ENCODE data around the gene ENTPD7.

The ENTPD7 gene

DNA sequence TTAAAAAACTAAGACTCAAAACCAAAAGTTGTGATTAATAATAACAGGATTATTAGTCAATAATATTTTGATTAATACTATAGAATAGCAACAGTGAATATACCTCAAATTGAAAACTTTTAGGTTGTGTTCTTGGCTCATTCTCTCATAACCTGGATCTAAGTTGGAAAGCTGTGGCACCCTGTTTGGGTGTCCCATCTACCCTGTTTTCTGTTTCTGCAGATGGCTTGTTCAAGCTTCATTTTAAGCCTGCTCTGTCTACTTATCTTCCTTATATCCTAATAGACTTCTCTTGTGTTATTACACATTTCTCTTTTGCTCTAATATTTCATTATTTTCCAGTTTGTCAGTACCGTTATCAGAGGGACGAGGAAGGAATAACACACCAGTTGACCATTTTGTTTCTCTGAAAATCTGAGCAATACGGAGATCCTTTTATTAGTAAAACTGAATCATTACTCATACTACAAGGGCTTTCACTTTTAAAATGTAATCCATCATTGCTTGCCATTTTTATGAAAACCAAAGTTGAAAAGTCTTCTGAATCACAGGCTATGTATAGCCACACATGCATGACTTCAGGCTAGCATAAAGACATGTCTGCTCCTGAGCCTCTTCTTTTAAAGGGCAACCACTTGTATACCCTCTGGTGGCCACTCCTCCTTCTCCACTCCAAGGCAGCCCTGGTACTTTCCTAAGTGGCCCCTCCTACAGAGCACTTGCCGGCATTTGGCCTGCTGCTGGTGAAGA, 50.3 kb downstream of the ENTPD7 start:
- DNase-seq (ENCODE audit: low read depth) = peak; percentile 38
- TF ChIP-seq CTCF (conservative IDR thresholded peaks at IDR 0.05; ENCODE audit: low read length) = no peak
- no peak overlapping the region for H3K4me3 ChIP-seq (ENCODE audit: low read length)

- peak; percentile 79 for DNase-seq (ENCODE audit: low read depth)
- peak; percentile 80 for TF ChIP-seq CTCF (conservative IDR thresholded peaks at IDR 0.05; ENCODE audit: low read length)
Measured at GRCh38 chr10:99711129-99711719, 51.9 kb downstream of the ENTPD7 start.

DNA sequence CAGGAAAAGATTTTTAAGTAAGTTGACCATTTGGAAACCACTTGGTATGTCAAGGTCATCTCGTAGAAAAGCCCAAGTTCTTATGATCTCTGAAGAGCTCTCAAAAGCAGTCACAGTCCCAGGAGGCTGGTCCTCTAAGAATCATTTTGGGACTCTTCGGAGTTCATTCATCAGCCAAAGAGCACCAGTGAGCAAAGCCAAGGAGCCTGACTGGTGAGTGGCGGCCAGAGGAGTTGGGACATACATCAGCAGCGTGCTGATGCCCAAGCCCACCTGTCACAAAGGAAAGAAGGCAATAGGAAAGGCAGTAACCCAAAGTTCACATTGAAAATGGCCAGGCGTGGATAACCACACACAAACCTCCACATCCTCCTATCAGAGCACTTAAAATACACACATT, 55.1 kb downstream of the ENTPD7 start:
- no peak for TF ChIP-seq CTCF (conservative IDR thresholded peaks at IDR 0.05; ENCODE audit: low read length)
- DNase-seq (ENCODE audit: low read depth) = no peak
- no peak overlapping the region for H3K4me3 ChIP-seq (ENCODE audit: low read length)

More at GRCh38 chr10:99711129-99711719, 51.9 kb downstream of the ENTPD7 start:
- no peak overlapping the region for H3K4me3 ChIP-seq (ENCODE audit: low read length)

DNA sequence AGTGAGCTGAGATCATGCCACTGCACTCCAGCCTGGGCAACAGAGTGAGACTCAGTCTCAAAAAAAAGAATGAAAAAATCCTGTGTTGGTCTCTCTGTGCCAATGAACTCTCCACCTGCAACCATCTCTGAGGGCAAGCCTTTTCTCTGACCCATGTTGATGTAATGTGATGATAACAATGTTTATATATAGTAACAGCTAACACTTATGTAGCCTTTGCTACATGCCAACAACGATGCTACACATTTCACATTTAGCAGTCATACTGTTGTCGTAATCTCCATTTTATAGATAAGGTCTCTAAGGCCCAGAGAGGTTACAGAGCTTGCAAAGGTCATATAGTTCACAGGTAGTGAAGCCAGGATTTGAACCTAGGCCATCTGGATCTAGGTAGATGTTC, 61.1 kb downstream of the ENTPD7 start:
- TF ChIP-seq CTCF (conservative IDR thresholded peaks at IDR 0.05; ENCODE audit: low read length) = no peak
- H3K4me3 ChIP-seq (ENCODE audit: low read length) = no peak overlapping the region
- no peak for DNase-seq (ENCODE audit: low read depth)

DNA sequence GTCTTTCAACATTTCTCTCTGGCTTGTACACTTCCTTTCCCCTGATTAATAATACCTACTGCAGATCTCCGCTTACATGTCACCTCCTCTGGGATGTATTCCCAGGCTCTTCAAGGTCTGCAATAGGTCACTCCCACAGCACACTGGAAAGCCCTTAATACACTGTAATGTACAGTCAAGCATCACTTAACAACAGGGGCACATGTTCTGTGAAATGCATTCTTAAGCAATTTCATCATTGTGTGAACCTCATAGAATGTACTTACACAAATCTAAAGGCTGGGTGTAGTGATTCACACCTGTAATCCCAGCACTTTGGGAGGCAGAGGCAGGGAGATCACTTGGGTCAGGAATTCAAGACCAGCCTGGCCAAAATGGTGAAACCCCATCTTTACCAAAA, 70.7 kb downstream of the ENTPD7 start:
- DNase-seq (ENCODE audit: low read depth) = no peak
- no peak for TF ChIP-seq CTCF (conservative IDR thresholded peaks at IDR 0.05; ENCODE audit: low read length)
- H3K4me3 ChIP-seq (ENCODE audit: low read length) = no peak overlapping the region

GRCh38 chr10:99731306-99732032, 72.2 kb downstream of the ENTPD7 start:
- peak overlapping the region; percentile 100 for H3K4me3 ChIP-seq (ENCODE audit: low read length)
- TF ChIP-seq CTCF (conservative IDR thresholded peaks at IDR 0.05; ENCODE audit: low read length) = peak; percentile 17; the same call in 1 of the 2 replicates
- no peak for DNase-seq (ENCODE audit: low read depth)
